Activated CD4-positive, alpha-beta T cell treated with anti-CD3 and anti-CD28 coated beads, Interleukin-2, Interleukin-4, amounts not matched to agents 100 ng/mL and 50 ng/mL, durations not matched to agents 16 hours and 8 hours (primary cell): Measurements from ENCODE around the gene ZNF674.

ENCODE experiments used
- DNase-seq: peaks from one replicate; pipeline ENCODE4 v3.0.0-alpha.2; 2020; ENCODE audit warnings: low spot score

ZNF674 gene

DNA sequence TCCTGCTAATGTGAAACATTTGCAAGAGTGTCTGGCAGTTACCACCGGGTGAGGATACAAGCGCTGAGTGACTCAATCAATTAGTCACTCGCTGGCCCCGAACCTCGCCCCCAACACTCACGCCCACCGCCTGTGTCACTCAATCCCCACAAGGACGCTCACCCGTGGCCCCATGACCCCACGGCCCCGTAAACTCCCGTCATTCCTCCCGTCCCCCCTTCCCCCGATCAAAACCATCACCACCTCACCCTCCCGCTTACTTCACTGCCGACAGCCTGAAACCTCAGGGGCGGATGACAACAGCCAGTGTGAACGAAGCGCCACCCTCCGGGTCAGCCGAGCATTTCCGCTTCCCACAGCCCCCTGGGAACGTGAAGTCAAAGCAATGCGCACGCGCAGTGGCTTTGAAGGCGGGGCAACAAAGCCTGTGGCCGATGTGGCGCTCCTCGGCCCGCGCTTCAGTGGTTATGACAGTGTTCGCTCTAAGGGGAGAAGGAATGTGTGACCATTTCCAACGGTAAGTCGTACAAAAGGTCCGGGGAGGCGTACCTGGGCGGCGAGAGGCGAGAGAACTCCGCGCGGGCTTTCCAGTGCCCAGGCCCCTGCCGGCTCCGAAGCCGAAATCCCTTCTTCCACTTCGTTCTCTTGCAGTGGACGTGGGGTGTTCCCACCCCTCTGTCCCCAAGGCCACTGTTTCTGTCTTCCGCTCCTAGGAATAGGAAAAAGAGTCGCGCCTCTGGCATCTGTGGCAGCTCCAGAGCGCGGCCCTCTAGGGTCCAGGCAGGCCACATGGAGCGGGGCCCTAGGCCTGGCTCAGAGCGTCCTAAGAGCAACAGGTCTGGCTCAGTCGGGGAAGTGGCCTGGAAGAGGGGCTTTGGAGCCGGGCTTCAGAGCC lies at the start of gene ZNF674:
TSS of gene ZNF674 (minus strand) at position 311 of the 895 bp plus-strand sequence. CDS start 3,334 bp downstream, outside the sequence.
- peak; percentile 91 for DNase-seq

- DNase-seq = no peak
Observed at GRCh38 chrX:46589977-46590723, 44.9 kb upstream of the ZNF674 start.

DNA sequence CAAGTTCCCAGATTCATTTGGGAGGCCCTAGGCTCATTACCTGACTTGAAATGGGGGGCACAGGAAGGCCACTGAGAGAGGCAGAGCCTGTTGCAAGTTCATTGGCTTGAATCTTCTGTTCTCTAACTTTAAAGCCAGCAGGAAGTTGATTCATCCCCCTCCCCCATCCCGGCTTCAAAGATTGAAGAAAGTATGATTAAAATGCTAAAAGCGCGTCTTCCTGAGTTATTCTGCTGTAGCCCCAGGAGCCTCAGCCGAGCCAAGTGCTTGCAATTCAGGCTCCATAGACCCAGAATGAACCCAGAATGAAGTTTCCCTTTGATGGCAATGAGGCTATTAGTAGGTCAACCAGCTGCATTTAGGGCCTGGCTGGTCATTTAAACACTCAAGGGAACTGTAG lies 43.0 kb upstream of the ZNF674 start:
- peak; percentile 35 for DNase-seq

GRCh38 chrX:46587753-46588171 lies 42.5 kb upstream of the ZNF674 start:
- no peak for DNase-seq

DNA sequence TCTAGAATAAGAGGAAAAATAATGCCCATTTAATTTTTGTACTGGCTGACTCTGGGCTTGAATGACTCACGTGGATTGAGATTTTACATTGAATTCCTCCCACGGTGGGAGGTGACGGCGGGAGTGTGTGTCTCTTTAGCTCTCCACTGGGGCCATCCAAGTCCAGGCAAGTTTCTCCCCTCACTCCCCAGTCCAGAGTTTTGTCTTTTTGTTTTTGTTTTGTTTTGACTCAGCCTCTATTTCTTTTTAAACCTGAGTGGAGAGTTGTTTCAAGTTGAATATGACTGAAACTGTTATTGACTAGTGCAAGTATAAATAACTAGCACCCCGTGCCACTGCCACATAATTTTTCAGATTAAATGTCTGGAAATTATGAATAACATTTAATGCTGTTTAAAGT lies 41.9 kb upstream of the ZNF674 start:
- DNase-seq = peak; percentile 59

DNA sequence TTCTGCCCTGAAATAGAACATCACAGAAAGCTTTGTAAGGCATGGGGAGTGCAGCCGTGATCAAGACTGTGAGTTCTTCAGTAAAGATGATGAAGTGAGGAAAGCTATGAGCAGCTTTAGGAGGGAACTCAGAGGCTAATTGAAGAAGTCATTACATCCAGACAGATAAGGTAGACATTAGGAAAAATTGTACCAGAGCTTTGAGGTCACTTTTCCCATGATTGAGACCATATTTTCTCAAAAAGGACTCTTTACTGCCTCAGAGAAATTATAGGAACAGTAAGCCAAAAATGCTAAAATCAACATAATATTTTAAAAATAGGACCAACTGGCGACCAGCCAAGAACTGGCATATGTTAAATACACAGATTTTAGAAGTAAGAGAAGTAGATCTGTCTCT lies 39.5 kb upstream of the ZNF674 start:
- DNase-seq = no peak

- no peak for DNase-seq
Observed at GRCh38 chrX:46582966-46583365, 37.7 kb upstream of the ZNF674 start.

- no peak for DNase-seq
Observed at GRCh38 chrX:46582325-46582724, 37.1 kb upstream of the ZNF674 start.

DNA sequence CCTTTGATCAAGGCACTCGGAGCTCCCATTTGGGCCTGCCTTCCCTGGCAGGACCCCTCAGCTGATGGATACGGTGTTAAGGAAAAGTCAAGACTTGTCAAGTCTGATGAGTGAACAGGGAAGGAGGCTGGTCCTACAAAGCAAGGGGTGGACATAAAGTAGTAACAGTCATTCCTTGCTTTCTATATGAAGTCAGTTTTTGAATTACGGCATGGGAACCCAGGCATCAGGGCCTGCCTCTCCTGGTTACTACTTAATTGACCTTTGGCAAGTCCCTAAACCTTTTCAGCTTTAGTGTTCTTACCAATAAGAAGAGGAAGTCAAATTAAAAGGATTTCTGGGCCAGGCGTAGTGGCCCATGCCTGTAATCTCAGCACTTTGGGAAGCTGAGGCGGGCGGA lies 35.4 kb upstream of the ZNF674 start:
- no peak for DNase-seq

GRCh38 chrX:46579250-46579649 lies 34.0 kb upstream of the ZNF674 start:
- DNase-seq = no peak

DNA sequence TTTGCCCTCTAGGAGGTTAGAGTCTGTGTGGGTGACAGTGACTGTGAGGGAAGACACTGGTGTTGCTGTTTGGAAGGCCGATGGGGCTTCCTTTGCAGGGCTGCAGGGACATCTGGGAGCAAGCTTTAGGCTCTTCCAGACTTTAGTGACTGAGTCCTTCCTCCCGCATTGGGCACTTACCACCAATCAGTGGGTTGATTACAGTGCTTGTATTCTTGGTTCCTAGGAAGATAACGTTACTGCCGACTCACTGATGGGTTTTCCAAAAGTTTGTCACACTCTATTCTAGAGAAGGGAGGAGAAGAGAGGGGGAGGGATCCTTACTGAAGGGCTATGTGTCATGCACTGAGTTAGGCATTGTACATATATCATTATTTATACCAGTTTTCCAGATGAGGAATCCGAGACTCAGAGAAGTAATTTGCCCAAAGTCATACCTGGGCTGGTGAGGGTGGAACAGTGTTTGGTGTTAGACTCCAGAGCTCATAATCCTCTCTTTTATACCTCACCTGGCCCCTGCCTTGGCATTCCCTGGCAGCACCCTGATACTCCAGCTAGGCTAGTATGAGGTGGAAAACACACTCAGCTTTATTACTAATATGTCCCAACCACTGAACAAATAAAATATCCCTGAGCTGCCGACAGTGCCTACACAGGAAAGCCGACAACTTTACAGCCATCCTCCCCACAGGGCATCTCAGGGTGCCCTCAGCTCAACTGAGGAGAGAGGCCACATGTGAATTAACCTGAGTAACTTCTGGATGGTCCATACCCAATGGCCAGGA lies 32.2 kb upstream of the ZNF674 start:
- DNase-seq = no peak

DNA sequence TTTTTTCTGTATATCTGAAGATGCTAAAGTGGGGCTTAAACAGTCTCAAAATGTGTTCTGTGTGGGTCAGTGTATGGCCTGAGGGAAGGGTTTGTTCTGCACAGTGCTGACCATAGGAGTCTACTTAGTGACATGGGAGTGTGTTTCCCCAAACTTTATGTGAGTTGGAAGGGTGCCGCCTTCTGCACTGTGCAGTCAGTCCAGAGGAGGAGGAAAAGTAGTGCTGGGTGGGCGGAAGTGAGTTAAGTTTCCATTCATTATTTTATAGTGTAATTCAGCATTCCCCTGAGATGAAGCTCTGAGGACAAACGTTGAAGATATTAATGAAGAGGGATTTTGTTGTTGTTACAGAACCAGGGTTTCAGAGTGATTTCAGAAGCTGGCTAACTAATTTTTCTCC lies 31.2 kb upstream of the ZNF674 start:
- no peak for DNase-seq

DNA sequence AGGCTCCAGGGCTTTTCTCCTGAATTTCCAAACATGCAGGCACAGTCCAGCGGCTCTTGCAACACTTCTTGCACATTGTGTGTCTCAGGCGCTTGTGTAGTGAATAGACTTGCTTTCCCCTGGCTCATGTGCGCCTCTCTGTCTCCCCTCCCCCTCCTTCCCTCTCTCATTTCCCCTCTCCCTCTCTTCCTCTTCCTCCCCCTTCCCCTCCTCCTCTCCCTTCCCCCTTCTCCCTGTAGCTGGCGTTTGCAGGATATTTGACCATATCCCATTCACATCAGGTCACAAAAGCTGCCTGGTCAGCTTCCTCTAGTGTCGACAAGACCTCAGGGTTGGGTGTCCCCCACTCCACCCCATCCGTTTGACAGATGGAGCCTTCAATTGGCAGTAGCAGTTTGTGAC lies 30.8 kb upstream of the ZNF674 start:
- DNase-seq = no peak

DNA sequence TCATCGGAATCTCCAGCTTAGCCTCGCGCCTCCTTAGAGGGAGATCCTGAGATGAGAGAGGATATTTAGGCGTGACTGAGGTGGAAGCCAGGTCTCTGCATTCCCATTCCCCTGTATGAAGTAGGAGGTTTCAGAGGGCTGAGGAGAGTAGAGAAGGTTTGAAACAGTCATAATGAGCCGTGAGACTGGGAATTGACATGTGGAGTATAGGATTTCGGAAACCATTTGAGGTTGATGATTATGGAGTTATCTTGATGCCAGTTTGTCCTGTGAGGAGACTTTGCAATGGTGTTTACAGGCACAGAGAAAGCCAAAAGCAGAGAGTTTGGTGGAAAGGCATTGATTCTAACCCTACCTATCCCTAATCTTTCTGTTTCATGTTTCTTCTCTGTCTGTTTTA lies 30.4 kb upstream of the ZNF674 start:
- no peak for DNase-seq

GRCh38 chrX:46574774-46575381 lies 29.7 kb upstream of the ZNF674 start:
- peak; percentile 32 for DNase-seq

GRCh38 chrX:46573892-46574773 lies 28.9 kb upstream of the ZNF674 start:
- peak; percentile 52 for DNase-seq

DNA sequence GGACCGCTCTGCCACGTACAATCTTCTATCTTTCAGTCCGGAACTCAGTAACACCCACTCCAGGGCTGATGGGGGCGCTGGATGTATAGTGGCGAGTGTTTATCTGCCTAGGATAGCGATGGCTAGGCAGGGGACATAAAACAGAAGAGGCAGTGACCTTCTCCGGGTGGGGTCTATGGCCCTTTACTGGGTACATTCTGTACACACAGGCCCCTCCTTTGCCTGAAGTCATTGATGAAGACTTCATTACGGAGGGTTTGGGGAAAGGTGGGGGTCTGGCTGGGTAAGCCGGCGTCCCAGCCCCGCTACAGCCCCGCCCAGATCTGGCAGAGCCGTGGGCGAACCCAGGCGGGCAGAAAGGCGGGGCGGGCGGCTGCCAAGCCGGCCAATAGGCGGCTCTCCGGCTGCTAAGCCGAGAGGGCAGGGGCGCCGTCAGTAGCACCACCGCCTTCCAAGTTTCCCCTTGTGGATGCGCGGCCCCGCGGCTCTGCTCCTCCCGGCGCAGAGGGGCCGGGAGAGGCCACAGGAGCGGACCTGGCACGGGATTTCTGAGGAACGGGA lies 28.2 kb upstream of the ZNF674 start, which contains the start of gene CHST7:
TSS of gene CHST7 (plus strand) at position 435 of the 561 bp plus-strand sequence. CDS start 167 bp downstream, outside the sequence.
- DNase-seq = peak; percentile 45

GRCh38 chrX:46572340-46572936 lies 27.2 kb upstream of the ZNF674 start:
- DNase-seq = peak; percentile 39

GRCh38 chrX:46571423-46572339 lies 26.5 kb upstream of the ZNF674 start:
- peak; percentile 64 for DNase-seq
